Measurements from ENCODE around the gene ATP2C2.

GRCh38 chr16:84344781-84345180, 23.6 kb upstream of the ATP2C2 start:
- no peak for TF ChIP-seq CTCF (IDR thresholded peaks at IDR 0.05)
- TF ChIP-seq POLR2A (IDR thresholded peaks at IDR 0.05) = no peak

Data from heart left ventricle (tissue), 13 donors.